HG02798 (cell line): ENCODE measurements around the gene CDK18.
"Not testable (repeated sequence)": the region's sequence is repeated elsewhere in the genome, so short reads cannot be mapped to it uniquely, and the experiment has no call there.

Experiments
- ATAC-seq: cut with Tn5 transposase; IDR thresholded peaks from one replicate; pipeline ENCODE4 v1.9.1; 2021; ENCODE audit warnings: mild to moderate bottlenecking; ENCODE audit not compliant: unreplicated experiment, poor library complexity

The CDK18 gene

GRCh38 chr1:205504311-205505075, at the start of gene CDK18:
CDK18 (plus strand) TSS chr1:205504669; CDS start chr1:205523168, 18,499 bp downstream.
- ATAC-seq = no peak

DNA sequence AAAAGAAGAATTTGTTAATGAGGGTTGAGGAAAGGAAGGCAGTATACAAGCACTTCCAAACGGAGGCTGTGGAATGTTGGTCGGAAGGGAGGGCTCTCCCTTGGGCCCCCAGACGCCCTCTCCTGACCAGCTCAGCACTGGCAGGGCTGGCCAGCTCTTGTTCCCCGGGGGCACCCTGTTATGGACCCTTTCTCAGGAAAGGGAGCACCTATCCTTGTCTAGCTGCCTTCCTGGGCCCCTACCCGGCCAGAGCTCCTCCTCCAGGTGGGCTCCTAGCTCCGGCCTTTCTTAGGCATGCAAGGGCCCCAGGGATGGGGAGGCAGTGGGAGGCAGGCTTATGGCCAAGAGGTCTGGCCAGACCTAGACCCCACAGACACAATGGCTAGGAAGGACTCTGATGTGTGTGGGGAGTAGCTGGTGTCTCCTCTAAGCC, 49.5 kb upstream of the CDK18 start:
- no peak for ATAC-seq

- no peak for ATAC-seq
Observed at GRCh38 chr1:205455581-205456382, 48.7 kb upstream of the CDK18 start, which contains the start of gene BLACAT1. BLACAT1 (minus strand) TSS chr1:205456045.

- ATAC-seq = no peak
Observed at GRCh38 chr1:205456383-205456867, 48.0 kb upstream of the CDK18 start.

- ATAC-seq = no peak
Observed at GRCh38 chr1:205456868-205457745, 47.4 kb upstream of the CDK18 start.

- ATAC-seq = no peak
Observed at GRCh38 chr1:205458777-205459566, 45.5 kb upstream of the CDK18 start.

DNA sequence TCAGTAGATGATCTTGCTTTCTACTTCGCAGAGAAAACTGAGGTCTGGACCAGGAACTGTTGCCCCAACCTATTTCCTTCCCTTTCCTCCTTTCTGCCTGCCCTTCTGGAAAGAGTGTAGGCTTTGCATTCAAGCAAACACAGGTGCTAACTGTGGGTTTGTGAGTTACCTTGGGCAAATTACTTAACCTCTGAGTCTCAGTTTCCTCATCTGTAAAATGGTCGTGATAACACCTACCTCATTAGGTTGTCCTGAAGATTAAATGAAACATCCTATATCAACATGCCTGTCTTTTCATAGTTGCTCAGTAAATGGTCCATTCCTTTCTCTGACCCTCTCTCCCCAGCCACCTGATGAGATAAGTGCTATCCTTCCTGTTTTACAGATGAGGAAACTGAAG, 39.1 kb upstream of the CDK18 start:
- no peak for ATAC-seq

DNA sequence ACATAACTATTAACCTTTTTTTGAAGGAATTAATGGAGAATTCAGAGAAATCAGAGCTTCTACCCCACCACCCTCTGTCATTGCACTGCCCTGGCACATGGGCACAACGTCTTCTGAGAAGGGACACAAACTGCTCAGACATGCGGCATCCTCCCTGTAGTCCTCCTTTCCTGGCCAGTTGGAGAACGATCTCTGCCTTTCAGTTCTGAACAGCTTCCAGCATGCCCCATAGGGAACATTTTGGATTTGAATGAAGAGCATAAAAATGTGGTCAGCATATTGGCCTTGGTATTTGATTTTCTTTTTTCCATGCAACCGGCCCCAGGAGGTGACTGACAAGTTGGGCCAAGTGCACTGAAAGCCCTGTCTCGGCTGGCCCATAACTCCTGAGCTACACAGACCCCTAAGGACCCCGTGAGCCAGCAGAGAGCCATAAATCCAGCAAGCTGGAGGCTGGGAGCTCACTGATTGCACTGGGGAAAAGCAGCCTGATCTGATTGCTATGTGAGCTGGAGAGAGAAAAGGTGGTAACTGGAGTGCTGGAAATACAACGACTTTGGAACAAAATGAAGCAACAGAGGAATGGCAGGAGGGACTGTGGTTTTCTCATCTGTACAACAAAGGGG, 37.8 kb upstream of the CDK18 start:
- ATAC-seq = no peak

DNA sequence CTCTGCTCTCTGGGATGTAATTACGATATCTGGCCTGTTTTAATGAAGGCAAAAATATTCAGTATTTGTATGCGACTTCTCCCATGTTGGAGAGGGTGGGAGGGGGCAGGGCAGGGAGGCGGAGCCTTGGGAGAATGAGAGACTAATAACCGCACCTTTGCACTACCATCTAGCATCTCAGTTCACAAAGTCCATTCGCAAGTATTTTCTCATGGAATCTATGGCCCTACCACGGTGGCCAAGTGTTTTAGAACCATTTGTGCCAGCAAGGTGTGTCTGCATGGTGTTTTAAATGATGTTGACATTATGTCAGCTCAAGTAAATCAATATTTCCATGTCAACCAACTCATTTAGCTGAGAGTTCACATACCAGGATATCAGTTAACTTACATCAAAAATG, 34.3 kb upstream of the CDK18 start:
- ATAC-seq = no peak

- no peak for ATAC-seq
Observed at GRCh38 chr1:205472737-205473441, 31.6 kb upstream of the CDK18 start.

DNA sequence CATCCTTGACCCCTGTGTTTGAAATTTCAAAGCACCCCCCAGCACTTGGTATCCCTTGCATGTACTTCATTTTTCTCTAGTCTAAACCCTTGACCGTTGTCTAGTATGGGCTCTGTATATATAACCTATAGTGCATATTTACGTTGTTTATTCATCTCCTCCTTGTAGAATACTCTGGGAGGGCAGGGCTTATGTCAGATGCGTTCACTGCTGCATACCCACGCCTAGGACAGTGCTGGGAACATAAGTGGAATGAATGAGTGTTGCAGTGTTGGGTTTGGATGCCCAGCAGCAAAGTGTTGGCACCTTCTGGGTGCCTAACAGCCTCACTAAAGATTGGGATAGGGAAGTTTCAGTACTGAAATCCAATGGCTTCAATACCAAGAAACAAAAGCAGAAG, 31.0 kb upstream of the CDK18 start:
- ATAC-seq = no peak

GRCh38 chr1:205473966-205474365, 30.5 kb upstream of the CDK18 start:
- no peak for ATAC-seq

- no peak for ATAC-seq
Observed at GRCh38 chr1:205474571-205474970, 29.9 kb upstream of the CDK18 start.

GRCh38 chr1:205475855-205476254, 28.6 kb upstream of the CDK18 start:
- ATAC-seq = no peak

DNA sequence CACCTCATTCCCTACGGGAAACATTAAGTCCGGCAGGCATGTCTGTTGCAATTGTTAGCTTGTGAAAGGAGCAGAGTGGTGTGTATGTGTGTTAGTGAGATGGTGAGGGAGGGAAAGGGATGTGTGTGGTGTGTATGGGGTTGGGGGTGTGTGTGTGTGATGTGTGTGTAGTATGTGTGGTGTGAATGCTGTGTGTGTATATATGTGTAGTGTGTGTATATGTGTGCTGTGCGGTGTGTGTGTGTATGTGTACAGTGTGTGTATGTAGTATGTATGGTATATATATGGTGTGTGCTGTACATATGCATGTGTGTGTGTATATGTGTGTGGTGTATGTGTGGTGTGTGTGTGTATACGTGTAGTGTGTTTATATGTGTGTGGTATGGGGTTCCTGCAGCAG, 27.8 kb upstream of the CDK18 start:
- ATAC-seq = no peak

- no peak for ATAC-seq
Observed at GRCh38 chr1:205477121-205477758, 27.2 kb upstream of the CDK18 start.

GRCh38 chr1:205477759-205478247, 26.7 kb upstream of the CDK18 start:
- no peak for ATAC-seq

GRCh38 chr1:205478985-205479384, 25.5 kb upstream of the CDK18 start:
- not testable (repeated sequence) for ATAC-seq
